Smooth muscle cell (in vitro differentiated cells): Measurements from ENCODE around the gene OR4D1. TPM values are rescaled to one million over a fixed set of nuclear protein-coding genes. Genes with fewer than 3 reads are reported as not detected.

ENCODE experiments used
- DNase-seq: peaks from one replicate; lab custom pipeline; 2025; ENCODE audit not compliant: unreplicated experiment; lab: John Stamatoyannopoulos, UW
- H2AFZ ChIP-seq: fragments of 200-600 bp; sonication (generic); 2 replicates; pipeline ENCODE4 v1.6.0; 2016; ENCODE audit warnings: antibody characterized with exemption, low read depth, mild to moderate bottlenecking
- H3F3A ChIP-seq: fragments of 200-600 bp; sonication (generic); 2 replicates; pipeline ENCODE4 v1.6.0; 2017; ENCODE audit warnings: antibody characterized with exemption, low read depth
- H3K27ac ChIP-seq: fragments of 200-600 bp; sonication (generic); 2 replicates; pipeline ENCODE4 v1.5.1; 2016; ENCODE audit warnings: low read depth, mild to moderate bottlenecking
- H3K27me3 ChIP-seq: fragments of 200-600 bp; sonication (generic); 2 replicates; pipeline ENCODE4 v1.6.1; 2016; ENCODE audit warnings: low read depth, mild to moderate bottlenecking
- H3K36me3 ChIP-seq: fragments of 200-600 bp; sonication (generic); 2 replicates; pipeline ENCODE4 v1.5.1; 2016; ENCODE audit warnings: low read depth
- H3K4me1 ChIP-seq: fragments of 200-600 bp; sonication (generic); 2 replicates; pipeline ENCODE4 v1.5.1; 2016; ENCODE audit warnings: low read depth
- H3K4me2 ChIP-seq: fragments of 200-600 bp; sonication (generic); 2 replicates; pipeline ENCODE4 v1.6.0; 2016; ENCODE audit warnings: mild to moderate bottlenecking
- H3K4me3 ChIP-seq: fragments of 200-600 bp; sonication (generic); 2 replicates; pipeline ENCODE4 v1.5.1; 2016; ENCODE audit warnings: mild to moderate bottlenecking
- H3K79me2 ChIP-seq: fragments of 200-600 bp; sonication (generic); 2 replicates; pipeline ENCODE4 v1.6.0; 2016; ENCODE audit warnings: low read depth, mild to moderate bottlenecking
- H3K9ac ChIP-seq: fragments of 200-600 bp; sonication (generic); 2 replicates; pipeline ENCODE4 v1.6.0; 2016; ENCODE audit warnings: low read depth
- H3K9me3 ChIP-seq: fragments of 200-600 bp; sonication (generic); replicated peaks from 2 replicates; pipeline ENCODE4 v1.5.1; 2016; ENCODE audit warnings: low read depth
- H4K20me1 ChIP-seq: fragments of 200-600 bp; sonication (generic); 2 replicates; pipeline ENCODE4 v1.6.0; 2016; ENCODE audit warnings: low read depth
- WGBS: methylation state at CpG from one replicate; pipeline ENCODE4 v1.1.7; 2016; ENCODE audit warnings: low lambda C conversion rate; 5-methylcytosine and 5-hydroxymethylcytosine counted together
- polyA plus RNA-seq: library from polyadenylated mRNA; unstranded; fragments of >200 nt; fragmentation: Nextera tagmentation; extraction: Ambion mirVana; gene quantifications from 2 replicates; pipeline ENCODE4 v1.2.1, GENCODE V29; 2016
- total RNA-seq: library from RNA; depleted of rRNA; stranded (reverse); fragments of >200 nt; gene quantifications from 2 replicates; pipeline ENCODE4 v1.2.3, GENCODE V29; 2014
- TF ChIP-seq, protein P1 (sequence below): fragments of 200-600 bp; sonication (generic); IDR thresholded peaks from 2 replicates; pipeline ENCODE4 v1.5.1; 2017; ENCODE audit warnings: borderline replicate concordance, mild to moderate bottlenecking, antibody characterized with exemption; ENCODE audit not compliant: insufficient read depth, poor library complexity, severe bottlenecking

Gene OR4D1
- total and polyA plus RNA-seq, 2 experiments from 2014 or later: not detected

GRCh38 chr17:58184986-58185761, 37.0 kb downstream of the OR4D1 start:
- Histone ChIP-seq H3K27ac (no peak overlapping the region), H3K36me3 (no peaks in the 10 kb centered on the region), H3K9ac (no peak overlapping the region), H2AFZ (no peak overlapping the region), H4K20me1 (no peaks in the 10 kb centered on the region), H3K27me3 (peaks cover 3% of the 10 kb centered on the region), H3K4me2 (no peak overlapping the region), H3K4me3 (no peak overlapping the region), H3K79me2 (no peaks in the 10 kb centered on the region), H3F3A (no peaks in the 10 kb centered on the region), H3K9me3 (no peaks in the 10 kb centered on the region), H3K4me1 (no peaks in the 10 kb centered on the region)
- WGBS: 77% methylated on average over 8 of the region's 8 CpGs
- no peak for DNase-seq
- TF ChIP-seq, protein P1, sequence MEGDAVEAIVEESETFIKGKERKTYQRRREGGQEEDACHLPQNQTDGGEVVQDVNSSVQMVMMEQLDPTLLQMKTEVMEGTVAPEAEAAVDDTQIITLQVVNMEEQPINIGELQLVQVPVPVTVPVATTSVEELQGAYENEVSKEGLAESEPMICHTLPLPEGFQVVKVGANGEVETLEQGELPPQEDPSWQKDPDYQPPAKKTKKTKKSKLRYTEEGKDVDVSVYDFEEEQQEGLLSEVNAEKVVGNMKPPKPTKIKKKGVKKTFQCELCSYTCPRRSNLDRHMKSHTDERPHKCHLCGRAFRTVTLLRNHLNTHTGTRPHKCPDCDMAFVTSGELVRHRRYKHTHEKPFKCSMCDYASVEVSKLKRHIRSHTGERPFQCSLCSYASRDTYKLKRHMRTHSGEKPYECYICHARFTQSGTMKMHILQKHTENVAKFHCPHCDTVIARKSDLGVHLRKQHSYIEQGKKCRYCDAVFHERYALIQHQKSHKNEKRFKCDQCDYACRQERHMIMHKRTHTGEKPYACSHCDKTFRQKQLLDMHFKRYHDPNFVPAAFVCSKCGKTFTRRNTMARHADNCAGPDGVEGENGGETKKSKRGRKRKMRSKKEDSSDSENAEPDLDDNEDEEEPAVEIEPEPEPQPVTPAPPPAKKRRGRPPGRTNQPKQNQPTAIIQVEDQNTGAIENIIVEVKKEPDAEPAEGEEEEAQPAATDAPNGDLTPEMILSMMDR: no peak

- Histone ChIP-seq H3K36me3 (no peaks in the 10 kb centered on the region), H3K27ac (no peak overlapping the region), H3F3A (no peaks in the 10 kb centered on the region), H3K27me3 (no peaks in the 10 kb centered on the region), H3K4me1 (no peaks in the 10 kb centered on the region), H3K9me3 (no peaks in the 10 kb centered on the region), H2AFZ (no peak overlapping the region), H4K20me1 (no peaks in the 10 kb centered on the region), H3K4me2 (no peak overlapping the region), H3K9ac (no peak overlapping the region), H3K4me3 (no peak overlapping the region), H3K79me2 (no peaks in the 10 kb centered on the region)
- DNase-seq: no peak
- 83% methylated on average over 4 of the region's 4 CpGs for WGBS
- TF ChIP-seq, protein P1: no peak
Measured at GRCh38 chr17:58186591-58186990, 38.4 kb downstream of the OR4D1 start.

- H3K9ac ChIP-seq: no peak overlapping the region
- 85% methylated on average over 6 of the region's 6 CpGs for WGBS
- no peak overlapping the region for H3K4me2 ChIP-seq
- H3F3A ChIP-seq: no peaks in the 10 kb centered on the region
- no peak for DNase-seq
- H3K4me1 ChIP-seq: no peaks in the 10 kb centered on the region
- H3K27me3 ChIP-seq: no peaks in the 10 kb centered on the region
- H3K36me3 ChIP-seq: no peaks in the 10 kb centered on the region
- no peak overlapping the region for H2AFZ ChIP-seq
- no peak overlapping the region for H3K4me3 ChIP-seq
- H3K79me2 ChIP-seq: no peaks in the 10 kb centered on the region
- H4K20me1 ChIP-seq: no peaks in the 10 kb centered on the region
- H3K9me3 ChIP-seq: no peaks in the 10 kb centered on the region
- TF ChIP-seq, protein P1: no peak
- H3K27ac ChIP-seq: no peak overlapping the region
Measured at GRCh38 chr17:58187063-58187462, 38.9 kb downstream of the OR4D1 start.

GRCh38 chr17:58187675-58188074, 39.5 kb downstream of the OR4D1 start:
- TF ChIP-seq, protein P1: no peak
- H3K36me3 ChIP-seq: no peaks in the 10 kb centered on the region
- H3K4me3 ChIP-seq: no peak overlapping the region
- no peak overlapping the region for H3K9ac ChIP-seq
- H3K4me1 ChIP-seq: no peaks in the 10 kb centered on the region
- no peaks in the 10 kb centered on the region for H3K9me3 ChIP-seq
- 72% methylated on average over 7 of the region's 7 CpGs for WGBS
- no peak overlapping the region for H3K4me2 ChIP-seq
- no peak for DNase-seq
- no peaks in the 10 kb centered on the region for H3K27me3 ChIP-seq
- no peak overlapping the region for H3K27ac ChIP-seq
- no peaks in the 10 kb centered on the region for H3F3A ChIP-seq
- no peaks in the 10 kb centered on the region for H3K79me2 ChIP-seq
- H2AFZ ChIP-seq: no peak overlapping the region
- H4K20me1 ChIP-seq: no peaks in the 10 kb centered on the region
